Progenitor cell of endocrine pancreas (in vitro differentiated cells): ENCODE data around the gene MRPL27. TPM values are rescaled to one million over a fixed set of nuclear protein-coding genes. Genes with fewer than 3 reads are reported as not detected.
"Not testable (repeated sequence)": the region's sequence is repeated elsewhere in the genome, so short reads cannot be mapped to it uniquely, and the experiment has no call there.

Source experiments
- DNase-seq: peaks from one replicate; pipeline ENCODE4 v3.0.0; 2021; ENCODE audit warnings: low spot score; ENCODE audit not compliant: unreplicated experiment
- H3K27ac Mint-ChIP-seq: 2 replicates; pipeline ENCODE4 v1.8.0; 2021; ENCODE audit warnings: mild to moderate bottlenecking, moderate library complexity, mixed read lengths
- H3K27me3 Mint-ChIP-seq: 2 replicates; pipeline ENCODE4 v1.8.0; 2021; ENCODE audit warnings: mixed read lengths
- H3K36me3 Mint-ChIP-seq: 2 replicates; pipeline ENCODE4 v1.8.0; 2022; ENCODE audit warnings: mixed read lengths; ENCODE audit not compliant: insufficient read depth
- H3K4me1 Mint-ChIP-seq: 2 replicates; pipeline ENCODE4 v1.8.0; 2021; ENCODE audit warnings: low read depth, mixed read lengths
- H3K4me3 Mint-ChIP-seq: 2 replicates; pipeline ENCODE4 v1.8.0; 2021; ENCODE audit warnings: low read depth, mild to moderate bottlenecking, moderate library complexity, mixed read lengths
- H3K9me3 Mint-ChIP-seq: 2 replicates; pipeline ENCODE4 v1.8.0; 2021; ENCODE audit warnings: low read depth, mixed read lengths
- long read RNA-seq: library from polyadenylated mRNA; unstranded; transcript quantifications from one replicate; pipeline ENCODE4 v2.0.0, GENCODE V29; 2020
- total RNA-seq: library from RNA; stranded (reverse); gene quantifications from 2 replicates; pipeline ENCODE4 v1.2.1, GENCODE V29; 2021
- TF ChIP-seq, protein P1 (sequence below): fragments of 200-600 bp; sonication (generic); IDR thresholded peaks from one replicate; pipeline ENCODE4 v1.5.0; 2021; ENCODE audit warnings: antibody characterized with exemption, mild to moderate bottlenecking; ENCODE audit not compliant: unreplicated experiment

MRPL27 gene
- 59.1 and 59.6 TPM in 2 replicates for total RNA-seq
- long read RNA-seq, transcript MRPL27-201 (4 exons, 716 nt), result minor isoform, 21 of 62 reads
- long read RNA-seq, transcript MRPL27-202 (3 exons, 2,441 nt), result major isoform, 32 of 62 reads
- long read RNA-seq, partial matches to known transcripts, result 1 of 62 reads
- long read RNA-seq, other reads (novel, unspliced or antisense), result 6 of 62 reads

DNA sequence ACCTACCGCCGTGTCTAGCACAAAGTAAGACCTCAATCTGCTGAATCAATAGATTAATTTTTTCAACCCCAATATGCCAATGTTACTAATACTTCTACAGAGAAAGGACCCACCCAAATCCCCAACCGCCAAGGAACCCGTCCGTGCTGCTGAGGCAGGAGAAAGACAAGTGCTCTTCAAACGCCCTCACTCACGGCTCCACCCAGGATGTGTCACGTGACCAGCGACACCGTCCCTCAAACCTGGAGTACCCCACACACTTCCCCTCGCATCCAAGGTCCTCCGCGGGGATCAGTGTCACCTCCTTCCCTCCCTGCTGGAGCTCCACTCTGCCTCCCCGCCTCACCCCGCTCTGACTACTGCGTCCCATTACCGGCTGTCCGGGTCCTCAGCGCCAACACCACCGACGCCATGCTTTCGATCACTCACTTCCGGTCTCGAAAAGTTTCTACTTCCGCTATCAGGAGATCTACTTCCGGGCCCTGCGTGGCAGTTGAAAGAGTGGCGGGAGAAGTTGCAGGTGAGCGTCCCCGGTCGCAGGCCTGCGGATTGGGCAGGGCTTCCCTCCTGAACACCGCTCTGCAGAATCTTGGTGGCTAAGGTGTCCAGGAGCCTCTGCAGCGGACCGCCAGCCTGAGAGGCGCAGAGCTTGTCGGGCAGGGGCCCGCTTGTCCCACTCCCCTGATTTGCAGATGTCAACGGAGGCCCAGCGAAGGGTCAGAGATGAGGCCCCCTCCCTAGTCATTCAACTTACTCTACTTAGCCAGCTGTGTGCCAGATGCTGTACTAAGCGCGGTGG, at the start of gene MRPL27, which contains the start of gene EME1:
MRPL27 (minus strand) TSS at position 427 of the 799 bp plus-strand sequence; CDS start at position 413, 14 bp downstream.
EME1 (plus strand) TSS at position 472 of the 799 bp plus-strand sequence. CDS start 1,980 bp downstream, outside the sequence.
- TF ChIP-seq, protein P1, sequence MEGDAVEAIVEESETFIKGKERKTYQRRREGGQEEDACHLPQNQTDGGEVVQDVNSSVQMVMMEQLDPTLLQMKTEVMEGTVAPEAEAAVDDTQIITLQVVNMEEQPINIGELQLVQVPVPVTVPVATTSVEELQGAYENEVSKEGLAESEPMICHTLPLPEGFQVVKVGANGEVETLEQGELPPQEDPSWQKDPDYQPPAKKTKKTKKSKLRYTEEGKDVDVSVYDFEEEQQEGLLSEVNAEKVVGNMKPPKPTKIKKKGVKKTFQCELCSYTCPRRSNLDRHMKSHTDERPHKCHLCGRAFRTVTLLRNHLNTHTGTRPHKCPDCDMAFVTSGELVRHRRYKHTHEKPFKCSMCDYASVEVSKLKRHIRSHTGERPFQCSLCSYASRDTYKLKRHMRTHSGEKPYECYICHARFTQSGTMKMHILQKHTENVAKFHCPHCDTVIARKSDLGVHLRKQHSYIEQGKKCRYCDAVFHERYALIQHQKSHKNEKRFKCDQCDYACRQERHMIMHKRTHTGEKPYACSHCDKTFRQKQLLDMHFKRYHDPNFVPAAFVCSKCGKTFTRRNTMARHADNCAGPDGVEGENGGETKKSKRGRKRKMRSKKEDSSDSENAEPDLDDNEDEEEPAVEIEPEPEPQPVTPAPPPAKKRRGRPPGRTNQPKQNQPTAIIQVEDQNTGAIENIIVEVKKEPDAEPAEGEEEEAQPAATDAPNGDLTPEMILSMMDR, result no peak
- peaks cover 1% of the 10 kb centered on the region for H3K36me3 Mint-ChIP-seq
- H3K27me3 Mint-ChIP-seq, result no peaks in the 10 kb centered on the region
- peak; percentile 57 for DNase-seq
- H3K4me3 Mint-ChIP-seq, result peak within 1 kb of the TSS; percentile 99
- H3K27ac Mint-ChIP-seq, result peak within 1 kb of the TSS; percentile 98
- H3K9me3 Mint-ChIP-seq, result no peaks in the 10 kb centered on the region
- peaks cover 15% of the 10 kb centered on the region for H3K4me1 Mint-ChIP-seq

DNA sequence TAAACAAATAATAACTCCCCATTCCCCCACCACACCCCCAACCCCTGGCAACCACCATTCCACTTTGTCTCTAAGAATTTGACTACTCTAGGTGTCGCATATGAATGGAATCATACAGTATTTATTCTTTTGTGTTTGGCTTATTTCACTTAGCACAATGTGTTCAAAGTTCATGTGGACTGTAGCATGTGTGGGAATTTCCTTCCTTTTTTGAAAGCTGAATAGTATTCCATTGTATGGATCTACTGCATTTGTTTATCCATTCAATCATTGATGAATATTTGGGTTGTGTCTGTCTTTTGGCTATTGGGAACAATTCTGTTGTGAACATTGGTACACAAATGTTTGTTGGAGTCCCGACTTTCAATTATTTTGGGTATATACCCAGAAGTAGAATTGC, 49.8 kb upstream of the MRPL27 start:
- no peak overlapping the region for H3K27ac Mint-ChIP-seq
- no peak overlapping the region for H3K4me3 Mint-ChIP-seq
- H3K4me1 Mint-ChIP-seq, result peaks cover 29% of the 10 kb centered on the region
- H3K9me3 Mint-ChIP-seq, result peaks cover 16% of the 10 kb centered on the region
- H3K27me3 Mint-ChIP-seq, result no peaks in the 10 kb centered on the region
- DNase-seq, result no peak
- TF ChIP-seq, protein P1, result no peak
- peaks cover 7% of the 10 kb centered on the region for H3K36me3 Mint-ChIP-seq

DNA sequence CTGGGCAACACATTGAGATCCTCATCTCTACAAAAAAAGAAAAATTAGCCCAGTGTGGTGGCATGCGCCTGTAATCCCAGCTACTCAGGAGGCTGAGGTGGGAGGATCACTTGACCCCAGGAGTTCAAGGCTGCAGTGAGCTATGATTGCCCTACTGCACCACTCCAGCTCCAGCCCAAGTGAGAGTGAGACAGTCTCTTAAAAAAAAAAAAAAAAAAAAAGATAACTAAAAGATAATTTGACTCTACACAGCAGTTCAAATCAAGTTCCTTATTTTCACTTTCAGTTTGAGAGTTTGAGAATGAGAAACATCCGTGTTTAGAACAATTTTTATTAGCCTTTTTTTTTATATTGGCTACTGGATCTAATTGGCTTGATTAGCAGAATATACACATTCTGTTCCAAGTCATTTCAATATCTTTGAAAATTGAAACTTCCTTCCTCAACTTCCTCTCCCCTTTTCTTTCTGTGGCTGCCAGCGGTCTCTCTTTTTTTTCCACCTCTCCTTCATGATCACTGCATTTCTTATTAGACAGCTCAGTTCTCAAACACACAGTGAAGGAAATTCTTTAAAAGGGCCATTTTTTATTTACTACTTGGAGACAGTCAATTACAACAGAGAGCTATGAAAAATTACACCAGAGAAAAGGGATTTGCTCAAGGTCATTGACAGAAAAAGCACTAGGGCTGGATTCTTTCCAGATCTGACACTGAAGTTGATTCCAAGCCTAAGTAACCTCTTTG, 48.5 kb upstream of the MRPL27 start:
- TF ChIP-seq, protein P1, result no peak
- DNase-seq, result no peak
- peaks cover 18% of the 10 kb centered on the region for H3K4me1 Mint-ChIP-seq
- no peaks in the 10 kb centered on the region for H3K27me3 Mint-ChIP-seq
- H3K36me3 Mint-ChIP-seq, result peaks cover 7% of the 10 kb centered on the region
- H3K4me3 Mint-ChIP-seq, result no peak overlapping the region
- peaks cover 16% of the 10 kb centered on the region for H3K9me3 Mint-ChIP-seq
- H3K27ac Mint-ChIP-seq, result no peak overlapping the region

DNA sequence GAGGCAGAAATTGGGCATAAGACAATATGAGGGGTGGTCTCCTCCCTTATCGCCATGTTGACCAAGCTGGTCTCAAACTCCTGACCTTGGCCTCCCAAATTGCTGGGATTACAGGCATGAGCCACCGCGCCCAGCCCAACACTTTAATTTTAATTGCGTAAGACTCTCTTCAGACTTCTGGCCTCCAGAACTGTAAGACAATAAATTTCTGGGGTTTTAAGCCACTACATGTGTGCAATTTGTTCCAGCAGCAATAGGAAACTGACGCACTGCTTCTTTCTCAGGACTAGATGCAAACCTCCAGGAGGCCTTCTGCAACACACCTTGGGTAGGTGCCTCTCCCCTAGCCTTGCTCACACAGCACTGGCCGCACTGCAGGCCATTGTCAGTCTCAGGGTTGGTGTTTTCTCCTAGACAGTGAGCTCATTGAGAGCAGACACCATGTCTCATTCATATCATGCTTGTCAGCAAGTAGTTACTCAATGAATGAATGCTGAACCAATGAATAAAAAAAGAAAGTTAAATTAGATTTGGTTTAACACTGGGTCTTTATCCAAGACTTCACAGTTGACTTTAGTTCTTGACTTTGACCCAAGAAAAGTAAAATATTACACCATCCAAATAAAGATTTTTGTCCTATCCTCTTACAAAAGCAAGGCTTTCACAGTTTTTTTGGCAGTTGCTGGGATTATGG, 47.6 kb upstream of the MRPL27 start:
- TF ChIP-seq, protein P1, result no peak
- Mint-ChIP-seq H3K27me3 (no peaks in the 10 kb centered on the region), H3K4me3 (no peak overlapping the region), H3K9me3 (peaks cover 16% of the 10 kb centered on the region), H3K36me3 (peaks cover 7% of the 10 kb centered on the region), H3K4me1 (peaks cover 16% of the 10 kb centered on the region), H3K27ac (no peak overlapping the region)
- DNase-seq, result no peak

DNA sequence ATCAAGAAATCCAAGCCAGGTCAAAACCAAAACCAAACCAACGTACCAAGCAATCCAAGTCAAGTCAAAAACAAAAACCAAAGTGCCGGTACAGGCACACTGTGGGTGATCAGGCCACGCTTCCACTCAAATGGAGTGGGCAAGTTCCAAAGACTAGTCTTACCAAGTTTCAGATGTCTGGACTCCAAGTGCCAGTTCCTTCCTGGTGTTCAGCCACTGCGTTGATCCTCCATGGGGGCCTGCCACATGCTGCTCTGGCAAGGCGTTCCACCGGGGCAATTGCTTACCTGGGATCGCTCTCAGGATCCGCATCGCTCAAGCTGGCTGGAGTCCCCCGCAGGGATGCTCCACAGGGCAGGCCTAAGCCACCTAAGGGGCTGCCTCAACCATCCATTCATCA, 46.6 kb upstream of the MRPL27 start:
- not testable (repeated sequence) for DNase-seq, H3K27me3 Mint-ChIP-seq, H3K4me3 Mint-ChIP-seq, H3K36me3 Mint-ChIP-seq, H3K27ac Mint-ChIP-seq
- peaks cover 14% of the 10 kb centered on the region for H3K4me1 Mint-ChIP-seq
- H3K9me3 Mint-ChIP-seq, result peaks cover 16% of the 10 kb centered on the region
